ENCODE data around the gene FKBP2. TPM values are rescaled to one million over a fixed set of nuclear protein-coding genes. Genes with fewer than 3 reads are reported as not detected.

The FKBP2 gene
- total RNA-seq, 1 experiment from 2014 or later: 41.0 TPM

GRCh38 chr11:64275841-64276240 is 34.9 kb downstream of the FKBP2 start:
- Histone ChIP-seq H3K4me1 (ENCODE audit: insufficient read depth, low read length) (no peaks in the 10 kb centered on the region), H4K8ac (replicated peaks; ENCODE audit: insufficient read length, low read depth, low read length) (no peak overlapping the region), H4K5ac (ENCODE audit: insufficient read length, low read depth, low read length) (no peak overlapping the region), H3K27ac (ENCODE audit: insufficient read length, low read depth, low read length) (no peak overlapping the region), H3K4me2 (ENCODE audit: insufficient read depth, insufficient read length, low read length) (no peak overlapping the region), H2AFZ (ENCODE audit: low read length) (no peak overlapping the region), H3K18ac (ENCODE audit: insufficient read length, low read depth, low read length) (no peak overlapping the region), H3K9ac (ENCODE audit: extremely low read depth, insufficient read length, low read length) (no peak overlapping the region), H3K56ac (ENCODE audit: insufficient read length, low read depth, low read length) (no peak overlapping the region), H3T11ph (ENCODE audit: low read length) (no peak overlapping the region), H3K14ac (ENCODE audit: insufficient read depth, low read length) (no peak overlapping the region), H4K20me1 (ENCODE audit: control insufficient read depth, insufficient read depth, insufficient read length) (peaks cover 2% of the 10 kb centered on the region), H3K23me2 (ENCODE audit: insufficient read length, low read depth, low read length, poor library complexity, severe bottlenecking) (peaks cover 5% of the 10 kb centered on the region), H3K9me3 (ENCODE audit: control insufficient read depth, low read depth, low read length) (no peaks in the 10 kb centered on the region), H3K4ac (ENCODE audit: low read depth, low read length) (no peak overlapping the region), H4K91ac (ENCODE audit: insufficient read length, low read depth, low read length) (no peak overlapping the region), H3K23ac (ENCODE audit: insufficient read length, low read depth, low read length) (no peak overlapping the region), H3K79me2 (ENCODE audit: insufficient read depth, low read length) (no peaks in the 10 kb centered on the region), H2BK120ac (ENCODE audit: low read depth, low read length, poor library complexity, severe bottlenecking) (no peak overlapping the region), H2BK15ac (ENCODE audit: low read depth, low read length) (no peak overlapping the region), H3K79me1 (ENCODE audit: insufficient read depth, low read depth, low read length, poor library complexity, severe bottlenecking) (no peaks in the 10 kb centered on the region), H2BK5ac (ENCODE audit: insufficient read length, low read length) (no peak overlapping the region), H2BK20ac (ENCODE audit: low read depth, low read length, poor library complexity, severe bottlenecking) (no peak overlapping the region), H2AK5ac (ENCODE audit: insufficient read length, low read length) (no peak overlapping the region), H3K27me3 (ENCODE audit: insufficient read depth, low read length) (no peaks in the 10 kb centered on the region), H2BK12ac (ENCODE audit: insufficient read length, low read depth, low read length) (no peak overlapping the region)
- H3K36me3 Mint-ChIP-seq (ENCODE audit: insufficient read depth in 1 of 3, low read depth in 3 of 3): peaks cover 0 to 9% (median 6%) of the 10 kb centered on the region in 3 experiments; a peak in 4 of 7 replicates
- H3K4me3 Mint-ChIP-seq: no peak overlapping the region
- no peak for TF ChIP-seq CTCF (conservative IDR thresholded peaks at IDR 0.05)
- no peaks in the 10 kb centered on the region; the same call in none of the 2 replicates for H3K27me3 Mint-ChIP-seq (ENCODE audit: low read depth)
- peaks cover 12 to 16% of the 10 kb centered on the region in 2 experiments for H3K4me1 Mint-ChIP-seq
- H3K9me3 Mint-ChIP-seq: no peaks in the 10 kb centered on the region
- no peak overlapping the region for H3K27ac Mint-ChIP-seq
- DNase-seq: no peak
- no CpG with 5 or more reads among the region's 2 CpGs for WGBS (ENCODE audit: extremely low coverage, insufficient read length, low lambda C conversion rate)
